Transverse colon (tissue), 3 donors: ENCODE data around the gene FMO2.

Experiments
- POLR2A ChIP-seq: fragments of 450-650 bp; IDR thresholded peaks from one replicate; pipeline ENCODE4 v1.6.1; 2016; ENCODE audit warnings: antibody characterized with exemption, mild to moderate bottlenecking, moderate library complexity
- TF ChIP-seq, protein P1 (sequence below), 5 experiments: fragments of 200-600 bp in 3 of 5; fragments of 450-650 bp in 2 of 5; sonication (generic) in 3 of 5; IDR thresholded peaks; 1 replicate in 2 of 5; 2 replicates in 3 of 5; pipeline ENCODE4 v1.5.1; 2016 to 2017; ENCODE audit warnings: antibody characterized with exemption in 5 of 5, inconsistent platforms in 3 of 5, mild to moderate bottlenecking in 2 of 5, moderate library complexity in 1 of 5

- no peak for TF ChIP-seq POLR2A
- TF ChIP-seq, protein P1, sequence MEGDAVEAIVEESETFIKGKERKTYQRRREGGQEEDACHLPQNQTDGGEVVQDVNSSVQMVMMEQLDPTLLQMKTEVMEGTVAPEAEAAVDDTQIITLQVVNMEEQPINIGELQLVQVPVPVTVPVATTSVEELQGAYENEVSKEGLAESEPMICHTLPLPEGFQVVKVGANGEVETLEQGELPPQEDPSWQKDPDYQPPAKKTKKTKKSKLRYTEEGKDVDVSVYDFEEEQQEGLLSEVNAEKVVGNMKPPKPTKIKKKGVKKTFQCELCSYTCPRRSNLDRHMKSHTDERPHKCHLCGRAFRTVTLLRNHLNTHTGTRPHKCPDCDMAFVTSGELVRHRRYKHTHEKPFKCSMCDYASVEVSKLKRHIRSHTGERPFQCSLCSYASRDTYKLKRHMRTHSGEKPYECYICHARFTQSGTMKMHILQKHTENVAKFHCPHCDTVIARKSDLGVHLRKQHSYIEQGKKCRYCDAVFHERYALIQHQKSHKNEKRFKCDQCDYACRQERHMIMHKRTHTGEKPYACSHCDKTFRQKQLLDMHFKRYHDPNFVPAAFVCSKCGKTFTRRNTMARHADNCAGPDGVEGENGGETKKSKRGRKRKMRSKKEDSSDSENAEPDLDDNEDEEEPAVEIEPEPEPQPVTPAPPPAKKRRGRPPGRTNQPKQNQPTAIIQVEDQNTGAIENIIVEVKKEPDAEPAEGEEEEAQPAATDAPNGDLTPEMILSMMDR (IDR thresholded peaks at IDR 0.05) = no peak
Observed at GRCh38 chr1:171159148-171159547, 26.0 kb upstream of the FMO2 start.
